DND-41 (cell line): ENCODE measurements around the gene ORAI2.

ENCODE experiments used
- EZH2 ChIP-seq: IDR thresholded peaks from 3 replicates; pipeline ENCODE4 v1.6.1; 2012; ENCODE audit warnings: borderline replicate concordance, low read depth, mild to moderate bottlenecking, moderate library complexity, low read length, inconsistent platforms; ENCODE audit not compliant: severe bottlenecking
- TF ChIP-seq, protein P1 (sequence below): IDR thresholded peaks from 2 replicates; pipeline ENCODE4 v1.5.1; 2012; ENCODE audit warnings: borderline replicate concordance, low read length, moderate library complexity, mild to moderate bottlenecking; ENCODE audit not compliant: poor library complexity, severe bottlenecking; ENCODE audit errors: extremely low read depth

DNA sequence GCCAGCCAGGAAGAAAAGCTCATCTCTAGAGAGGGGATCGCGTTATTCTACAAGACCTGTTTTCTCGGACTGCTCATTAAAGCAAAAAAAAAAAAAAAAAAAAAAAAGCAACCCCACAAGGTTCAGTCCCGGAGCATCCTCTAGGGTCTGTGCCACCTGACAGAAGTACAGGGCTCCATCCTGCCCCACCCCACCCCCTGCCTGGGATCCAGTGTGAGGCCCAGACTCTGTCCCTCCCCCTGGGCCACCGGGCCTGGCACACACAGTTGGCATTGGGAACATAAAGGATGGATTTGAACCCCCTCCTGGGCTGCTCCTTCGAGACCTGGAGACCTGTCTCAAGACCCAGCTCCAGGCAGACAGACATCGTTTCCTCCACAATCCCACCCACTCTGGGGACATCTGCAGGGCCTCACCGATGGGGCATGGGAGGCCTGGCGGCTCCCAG lies 688 bp downstream of the ORAI2 start:
- TF ChIP-seq, protein P1, sequence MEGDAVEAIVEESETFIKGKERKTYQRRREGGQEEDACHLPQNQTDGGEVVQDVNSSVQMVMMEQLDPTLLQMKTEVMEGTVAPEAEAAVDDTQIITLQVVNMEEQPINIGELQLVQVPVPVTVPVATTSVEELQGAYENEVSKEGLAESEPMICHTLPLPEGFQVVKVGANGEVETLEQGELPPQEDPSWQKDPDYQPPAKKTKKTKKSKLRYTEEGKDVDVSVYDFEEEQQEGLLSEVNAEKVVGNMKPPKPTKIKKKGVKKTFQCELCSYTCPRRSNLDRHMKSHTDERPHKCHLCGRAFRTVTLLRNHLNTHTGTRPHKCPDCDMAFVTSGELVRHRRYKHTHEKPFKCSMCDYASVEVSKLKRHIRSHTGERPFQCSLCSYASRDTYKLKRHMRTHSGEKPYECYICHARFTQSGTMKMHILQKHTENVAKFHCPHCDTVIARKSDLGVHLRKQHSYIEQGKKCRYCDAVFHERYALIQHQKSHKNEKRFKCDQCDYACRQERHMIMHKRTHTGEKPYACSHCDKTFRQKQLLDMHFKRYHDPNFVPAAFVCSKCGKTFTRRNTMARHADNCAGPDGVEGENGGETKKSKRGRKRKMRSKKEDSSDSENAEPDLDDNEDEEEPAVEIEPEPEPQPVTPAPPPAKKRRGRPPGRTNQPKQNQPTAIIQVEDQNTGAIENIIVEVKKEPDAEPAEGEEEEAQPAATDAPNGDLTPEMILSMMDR: no peak
- no peak for TF ChIP-seq EZH2
